Epithelial cell of esophagus (primary cell): ENCODE measurements around the gene PDE3A.

Experiments
- DNase-seq: peaks from one replicate; pipeline ENCODE4 v3.0.0; 2010; ENCODE audit warnings: low read depth
- H3K4me3 ChIP-seq: 2 replicates; pipeline ENCODE4 v1.5.1; 2011; ENCODE audit warnings: mild to moderate bottlenecking, low read length, control low read depth
- TF ChIP-seq, protein P1 (sequence below): IDR thresholded peaks from 2 replicates; pipeline ENCODE4 v1.5.1; 2011; ENCODE audit warnings: low read depth, mild to moderate bottlenecking, low read length, control low read depth, inconsistent platforms; ENCODE audit not compliant: insufficient read depth; ENCODE audit errors: missing control alignments

PDE3A gene

DNA sequence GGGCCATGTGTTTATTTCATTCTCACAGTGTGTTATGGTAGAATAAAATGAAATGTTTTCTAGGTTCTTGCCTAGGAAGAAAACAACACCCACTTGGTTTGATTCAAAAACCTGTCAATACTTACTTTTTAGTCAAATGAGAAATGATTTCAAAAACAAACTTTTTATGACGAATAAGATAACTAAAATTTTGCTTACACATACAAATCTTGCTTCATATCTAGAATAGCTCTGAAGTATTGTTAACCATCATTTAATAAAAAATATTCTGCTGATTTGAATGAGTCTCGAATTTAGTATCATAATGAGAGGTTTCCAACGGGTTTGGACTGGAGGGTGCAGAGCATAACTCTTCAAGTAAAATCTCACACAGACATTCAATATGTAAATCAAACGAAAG lies 350.0 kb downstream of the PDE3A start:
- TF ChIP-seq, protein P1, sequence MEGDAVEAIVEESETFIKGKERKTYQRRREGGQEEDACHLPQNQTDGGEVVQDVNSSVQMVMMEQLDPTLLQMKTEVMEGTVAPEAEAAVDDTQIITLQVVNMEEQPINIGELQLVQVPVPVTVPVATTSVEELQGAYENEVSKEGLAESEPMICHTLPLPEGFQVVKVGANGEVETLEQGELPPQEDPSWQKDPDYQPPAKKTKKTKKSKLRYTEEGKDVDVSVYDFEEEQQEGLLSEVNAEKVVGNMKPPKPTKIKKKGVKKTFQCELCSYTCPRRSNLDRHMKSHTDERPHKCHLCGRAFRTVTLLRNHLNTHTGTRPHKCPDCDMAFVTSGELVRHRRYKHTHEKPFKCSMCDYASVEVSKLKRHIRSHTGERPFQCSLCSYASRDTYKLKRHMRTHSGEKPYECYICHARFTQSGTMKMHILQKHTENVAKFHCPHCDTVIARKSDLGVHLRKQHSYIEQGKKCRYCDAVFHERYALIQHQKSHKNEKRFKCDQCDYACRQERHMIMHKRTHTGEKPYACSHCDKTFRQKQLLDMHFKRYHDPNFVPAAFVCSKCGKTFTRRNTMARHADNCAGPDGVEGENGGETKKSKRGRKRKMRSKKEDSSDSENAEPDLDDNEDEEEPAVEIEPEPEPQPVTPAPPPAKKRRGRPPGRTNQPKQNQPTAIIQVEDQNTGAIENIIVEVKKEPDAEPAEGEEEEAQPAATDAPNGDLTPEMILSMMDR = no peak
- H3K4me3 ChIP-seq = no peak overlapping the region
- DNase-seq = no peak

DNA sequence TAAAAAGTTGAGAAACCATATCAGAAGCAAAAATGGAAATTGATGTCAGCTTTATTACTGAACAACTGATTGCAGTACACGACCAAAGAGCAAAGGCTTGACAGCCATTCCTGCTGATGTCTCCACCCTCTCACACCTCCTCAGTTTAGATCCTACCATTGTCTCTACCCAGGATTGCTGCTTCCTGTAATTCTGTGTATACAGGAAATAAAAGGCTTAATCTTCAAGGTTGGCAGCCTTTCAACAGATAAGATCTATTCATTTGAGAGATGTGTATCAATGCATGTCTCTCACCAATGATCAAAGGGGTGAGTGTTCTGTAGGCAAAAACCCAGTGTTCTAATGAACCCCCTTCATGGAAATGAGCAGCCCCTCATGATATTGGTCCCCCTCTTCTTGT lies 353.8 kb downstream of the PDE3A start:
- DNase-seq = no peak
- no peak overlapping the region for H3K4me3 ChIP-seq
- TF ChIP-seq, protein P1 = no peak

DNA sequence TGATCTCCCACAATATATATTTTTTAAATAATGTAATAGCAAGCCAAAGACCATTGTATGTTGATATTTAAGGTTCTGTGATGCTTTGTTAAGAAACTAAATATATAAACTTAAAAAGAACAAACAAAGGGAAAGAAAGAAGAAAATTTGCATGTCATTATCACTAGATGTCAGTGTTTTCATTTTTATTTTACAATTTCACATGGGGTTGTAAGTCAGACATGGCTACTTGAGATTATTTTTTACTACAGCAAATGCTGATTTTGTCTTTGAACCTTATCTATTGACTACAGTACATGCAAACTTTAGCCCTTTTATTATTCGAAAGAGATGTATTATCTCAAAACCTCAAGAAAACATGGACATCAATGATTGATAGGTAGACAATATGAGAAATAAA lies 362.9 kb downstream of the PDE3A start:
- no peak overlapping the region for H3K4me3 ChIP-seq
- TF ChIP-seq, protein P1 = no peak
- no peak for DNase-seq
